OCI-LY7 (cell line): ENCODE measurements around the gene ENOX2.

Experiments used
- CTCF ChIP-seq: fragments of 200-600 bp; sonication (generic); conservative IDR thresholded peaks from 2 replicates; pipeline ENCODE4 v1.5.1; 2014; ENCODE audit warnings: mild to moderate bottlenecking, antibody characterized with exemption, low read length, moderate library complexity, mixed read lengths
- EZH2phosphoT487 ChIP-seq: fragments of 200-600 bp; sonication (generic); IDR thresholded peaks from 2 replicates; pipeline ENCODE4 v1.6.1; 2018; ENCODE audit warnings: low read depth, borderline replicate concordance, mild to moderate bottlenecking, mixed run types, antibody characterized with exemption, low read length, moderate library complexity, mixed read lengths

DNA sequence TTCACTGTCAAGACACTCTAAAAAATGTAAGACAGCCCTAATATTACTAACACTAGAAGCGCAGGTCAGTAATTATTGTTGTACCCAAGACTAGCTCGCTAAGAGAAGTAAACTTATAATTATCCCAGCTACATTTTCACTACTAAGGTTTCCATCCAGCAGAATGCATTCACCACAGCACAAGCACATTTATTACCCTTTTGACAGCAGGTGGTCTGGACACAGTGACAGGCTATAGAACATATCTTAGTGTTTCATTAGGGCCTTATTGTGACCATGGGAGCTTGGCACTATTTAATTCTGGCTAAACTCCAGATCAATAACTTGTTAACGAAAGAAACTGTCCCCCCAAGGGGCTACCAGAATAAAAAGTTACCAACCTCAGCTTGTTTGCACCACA, 237.7 kb downstream of the ENOX2 start:
- TF ChIP-seq CTCF (no peak), EZH2phosphoT487 (no peak)
